ENCODE measurements around the gene AK3.

AK3 gene

GRCh38 chr9:4721736-4722135 lies 19.3 kb downstream of the AK3 start:
- Histone ChIP-seq H3K27ac (ENCODE audit: low read depth, low read length) (no peak overlapping the region), H3K79me2 (ENCODE audit: control insufficient read depth, insufficient read depth, low read length) (no peaks in the 10 kb centered on the region), H3K79me1 (ENCODE audit: low read length) (no peaks in the 10 kb centered on the region), H4K5ac (ENCODE audit: low read length) (no peak overlapping the region), H3K36me3 (ENCODE audit: control insufficient read depth, insufficient read depth, low read length) (no peaks in the 10 kb centered on the region), H3K9ac (ENCODE audit: low read length) (no peak overlapping the region), H3K4me3 (ENCODE audit: low read length) (no peak overlapping the region), H2BK15ac (replicated peaks; ENCODE audit: low read depth) (no peak overlapping the region), H4K8ac (ENCODE audit: low read depth, low read length) (no peak overlapping the region), H3K27me3 (ENCODE audit: insufficient read depth, low read length, poor library complexity) (no peaks in the 10 kb centered on the region), H2BK120ac (ENCODE audit: low read depth, low read length) (no peak overlapping the region), H2AK5ac (ENCODE audit: low read length) (no peak overlapping the region), H3K56ac (ENCODE audit: low read length) (no peak overlapping the region), H3K4me1 (ENCODE audit: control insufficient read depth, low read depth, low read length) (no peaks in the 10 kb centered on the region), H3K18ac (ENCODE audit: low read length) (no peak overlapping the region), H2BK5ac (ENCODE audit: low read length) (no peak overlapping the region), H3K4ac (ENCODE audit: low read depth, low read length) (no peak overlapping the region), H3K23ac (ENCODE audit: low read length) (no peak overlapping the region), H3K4me2 (ENCODE audit: low read length) (no peak overlapping the region)
- no CpG with 5 or more reads among the region's 4 CpGs for whole genome bisulfite sequencing (ENCODE audit: extremely low coverage, insufficient coverage, low lambda C conversion rate)
- no peak for DNase-seq

- Histone ChIP-seq H3K4ac (ENCODE audit: low read depth, low read length) (no peak overlapping the region), H3K27me3 (ENCODE audit: insufficient read depth, low read length, poor library complexity) (no peaks in the 10 kb centered on the region), H3K4me3 (ENCODE audit: low read length) (no peak overlapping the region), H3K36me3 (ENCODE audit: control insufficient read depth, insufficient read depth, low read length) (no peaks in the 10 kb centered on the region), H3K18ac (ENCODE audit: low read length) (no peak overlapping the region), H3K27ac (ENCODE audit: low read depth, low read length) (no peak overlapping the region), H3K4me2 (ENCODE audit: low read length) (no peak overlapping the region), H3K23ac (ENCODE audit: low read length) (no peak overlapping the region), H2BK5ac (ENCODE audit: low read length) (no peak overlapping the region), H4K8ac (ENCODE audit: low read depth, low read length) (no peak overlapping the region), H4K5ac (ENCODE audit: low read length) (no peak overlapping the region), H3K79me1 (ENCODE audit: low read length) (no peaks in the 10 kb centered on the region), H3K4me1 (ENCODE audit: control insufficient read depth, low read depth, low read length) (no peaks in the 10 kb centered on the region), H3K79me2 (ENCODE audit: control insufficient read depth, insufficient read depth, low read length) (no peaks in the 10 kb centered on the region), H2BK15ac (replicated peaks; ENCODE audit: low read depth) (no peak overlapping the region), H3K9ac (ENCODE audit: low read length) (no peak overlapping the region), H3K56ac (ENCODE audit: low read length) (no peak overlapping the region), H2AK5ac (ENCODE audit: low read length) (no peak overlapping the region), H2BK120ac (ENCODE audit: low read depth, low read length) (no peak overlapping the region)
- no peak for DNase-seq
- no CpG with 5 or more reads among the region's 6 CpGs for WGBS (ENCODE audit: extremely low coverage, insufficient coverage, low lambda C conversion rate)
Observed at GRCh38 chr9:4718911-4719310, 22.1 kb downstream of the AK3 start.

GRCh38 chr9:4717815-4718214 lies 23.2 kb downstream of the AK3 start:
- Histone ChIP-seq H3K79me1 (ENCODE audit: low read length) (no peaks in the 10 kb centered on the region), H3K36me3 (ENCODE audit: control insufficient read depth, insufficient read depth, low read length) (peaks cover 2% of the 10 kb centered on the region), H3K4me1 (ENCODE audit: control insufficient read depth, low read depth, low read length) (no peaks in the 10 kb centered on the region), H3K4me2 (ENCODE audit: low read length) (no peak overlapping the region), H3K9ac (ENCODE audit: low read length) (no peak overlapping the region), H2AK5ac (ENCODE audit: low read length) (no peak overlapping the region), H4K8ac (ENCODE audit: low read depth, low read length) (no peak overlapping the region), H2BK120ac (ENCODE audit: low read depth, low read length) (no peak overlapping the region), H3K18ac (ENCODE audit: low read length) (no peak overlapping the region), H3K4ac (ENCODE audit: low read depth, low read length) (no peak overlapping the region), H3K56ac (ENCODE audit: low read length) (no peak overlapping the region), H3K79me2 (ENCODE audit: control insufficient read depth, insufficient read depth, low read length) (no peaks in the 10 kb centered on the region), H3K23ac (ENCODE audit: low read length) (no peak overlapping the region), H4K5ac (ENCODE audit: low read length) (no peak overlapping the region), H2BK5ac (ENCODE audit: low read length) (no peak overlapping the region), H3K27ac (ENCODE audit: low read depth, low read length) (no peak overlapping the region), H2BK15ac (replicated peaks; ENCODE audit: low read depth) (no peak overlapping the region), H3K27me3 (ENCODE audit: insufficient read depth, low read length, poor library complexity) (no peaks in the 10 kb centered on the region), H3K4me3 (ENCODE audit: low read length) (no peak overlapping the region)
- WGBS (ENCODE audit: extremely low coverage, insufficient coverage, low lambda C conversion rate): no CpG with 5 or more reads among the region's 4 CpGs
- no peak for DNase-seq

DNA sequence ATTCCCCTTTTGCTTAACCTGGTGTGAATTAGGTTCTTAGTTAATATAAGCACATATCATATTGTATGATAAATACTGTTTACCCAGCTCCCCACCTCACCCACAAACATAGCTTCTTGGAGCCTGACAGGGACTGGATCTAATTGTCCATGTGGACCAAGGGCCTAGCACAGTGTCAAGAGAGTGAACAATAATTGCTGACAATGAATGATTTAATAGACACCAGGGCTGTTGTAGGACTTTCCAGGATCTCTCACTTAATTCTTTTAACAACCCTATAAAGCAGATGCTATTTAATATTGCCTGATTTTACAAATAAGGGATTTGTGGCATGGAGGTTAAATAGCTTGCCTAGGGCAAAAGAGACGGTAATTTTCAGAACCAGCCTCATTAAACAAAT lies 24.8 kb downstream of the AK3 start:
- Histone ChIP-seq H3K4me1 (ENCODE audit: control insufficient read depth, low read depth, low read length) (no peaks in the 10 kb centered on the region), H3K18ac (ENCODE audit: low read length) (no peak overlapping the region), H3K4me2 (ENCODE audit: low read length) (no peak overlapping the region), H3K79me2 (ENCODE audit: control insufficient read depth, insufficient read depth, low read length) (no peaks in the 10 kb centered on the region), H3K4ac (ENCODE audit: low read depth, low read length) (no peak overlapping the region), H3K79me1 (ENCODE audit: low read length) (no peaks in the 10 kb centered on the region), H3K36me3 (ENCODE audit: control insufficient read depth, insufficient read depth, low read length) (peaks cover 2% of the 10 kb centered on the region), H4K8ac (ENCODE audit: low read depth, low read length) (no peak overlapping the region), H2BK5ac (ENCODE audit: low read length) (no peak overlapping the region), H3K23ac (ENCODE audit: low read length) (no peak overlapping the region), H3K56ac (ENCODE audit: low read length) (no peak overlapping the region), H4K5ac (ENCODE audit: low read length) (no peak overlapping the region), H2AK5ac (ENCODE audit: low read length) (no peak overlapping the region), H2BK120ac (ENCODE audit: low read depth, low read length) (no peak overlapping the region), H3K27me3 (ENCODE audit: insufficient read depth, low read length, poor library complexity) (no peaks in the 10 kb centered on the region), H2BK15ac (replicated peaks; ENCODE audit: low read depth) (no peak overlapping the region), H3K4me3 (ENCODE audit: low read length) (no peak overlapping the region), H3K27ac (ENCODE audit: low read depth, low read length) (no peak overlapping the region), H3K9ac (ENCODE audit: low read length) (no peak overlapping the region)
- DNase-seq: no peak
- no CpG with 5 or more reads among the region's 1 CpG for WGBS (ENCODE audit: extremely low coverage, insufficient coverage, low lambda C conversion rate)

DNA sequence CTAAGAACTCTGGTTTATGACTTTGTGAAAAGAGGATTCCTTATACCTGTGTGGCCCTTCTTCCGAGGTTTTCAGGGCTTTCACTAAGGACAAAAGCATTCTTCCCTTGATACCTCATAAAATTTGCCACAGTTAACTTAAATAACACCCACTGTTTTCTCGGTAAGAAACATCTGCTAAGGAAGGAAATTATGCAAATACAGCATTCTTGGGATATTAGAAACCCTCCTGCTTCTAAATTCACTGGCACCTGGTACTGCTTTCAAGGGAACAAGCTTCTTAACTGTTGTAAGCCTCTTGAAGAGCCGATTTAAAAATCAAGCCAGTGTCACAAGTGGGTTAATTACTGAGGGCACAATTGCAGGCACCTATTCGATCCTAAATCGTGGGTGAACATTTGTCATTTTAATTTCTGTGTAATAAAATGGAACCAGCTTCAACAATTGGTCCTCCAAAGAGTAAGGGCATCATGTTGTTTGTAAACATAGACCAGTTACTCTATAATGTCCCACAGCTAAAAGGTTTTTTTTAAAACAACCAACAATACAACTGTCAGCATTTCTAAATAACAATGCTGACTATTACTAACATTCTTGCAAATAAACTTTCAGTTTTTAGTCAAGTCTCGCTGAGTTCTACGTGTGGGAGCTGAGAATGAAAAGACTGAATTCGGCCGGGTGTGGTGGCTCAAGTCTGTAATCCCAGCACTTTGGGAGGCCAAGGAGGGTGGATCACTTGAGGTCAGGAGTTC lies 26.6 kb downstream of the AK3 start:
- H3K56ac ChIP-seq (ENCODE audit: low read length): no peak overlapping the region
- H3K9ac ChIP-seq (ENCODE audit: low read length): no peak overlapping the region
- H2BK5ac ChIP-seq (ENCODE audit: low read length): no peak overlapping the region
- H2AK5ac ChIP-seq (ENCODE audit: low read length): no peak overlapping the region
- no peak overlapping the region for H3K4me2 ChIP-seq (ENCODE audit: low read length)
- no peak overlapping the region for H3K4ac ChIP-seq (ENCODE audit: low read depth, low read length)
- H3K79me2 ChIP-seq (ENCODE audit: control insufficient read depth, insufficient read depth, low read length): no peaks in the 10 kb centered on the region
- H2BK120ac ChIP-seq (ENCODE audit: low read depth, low read length): no peak overlapping the region
- H4K5ac ChIP-seq (ENCODE audit: low read length): no peak overlapping the region
- WGBS (ENCODE audit: extremely low coverage, insufficient coverage, low lambda C conversion rate): no CpG with 5 or more reads among the region's 9 CpGs
- H3K27ac ChIP-seq (ENCODE audit: low read depth, low read length): no peak overlapping the region
- H3K36me3 ChIP-seq (ENCODE audit: control insufficient read depth, insufficient read depth, low read length): peaks cover 2% of the 10 kb centered on the region
- H3K27me3 ChIP-seq (ENCODE audit: insufficient read depth, low read length, poor library complexity): no peaks in the 10 kb centered on the region
- no peak overlapping the region for H3K23ac ChIP-seq (ENCODE audit: low read length)
- H2BK15ac ChIP-seq (replicated peaks; ENCODE audit: low read depth): no peak overlapping the region
- H3K4me3 ChIP-seq (ENCODE audit: low read length): no peak overlapping the region
- no peaks in the 10 kb centered on the region for H3K79me1 ChIP-seq (ENCODE audit: low read length)
- DNase-seq: no peak
- H3K18ac ChIP-seq (ENCODE audit: low read length): no peak overlapping the region
- H4K8ac ChIP-seq (ENCODE audit: low read depth, low read length): no peak overlapping the region
- H3K4me1 ChIP-seq (ENCODE audit: control insufficient read depth, low read depth, low read length): no peaks in the 10 kb centered on the region

DNA sequence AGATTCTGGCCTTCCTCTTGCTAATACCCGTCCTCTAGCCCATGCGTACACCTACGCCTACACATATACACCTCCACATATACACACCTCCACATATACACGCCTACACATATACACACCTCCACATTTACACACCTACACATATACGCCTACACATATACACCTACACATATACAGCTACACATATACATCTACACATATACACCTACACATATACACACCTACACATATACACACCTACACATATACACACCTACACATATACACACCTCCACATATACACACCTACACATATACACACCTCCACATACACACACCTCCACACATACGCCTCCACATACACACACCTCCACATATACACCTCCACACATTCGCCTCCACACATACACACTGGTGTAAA lies 27.2 kb downstream of the AK3 start:
- no peaks in the 10 kb centered on the region for H3K79me2 ChIP-seq (ENCODE audit: control insufficient read depth, insufficient read depth, low read length)
- H3K27ac ChIP-seq (ENCODE audit: low read depth, low read length): no peak overlapping the region
- no peak overlapping the region for H3K56ac ChIP-seq (ENCODE audit: low read length)
- H2BK120ac ChIP-seq (ENCODE audit: low read depth, low read length): no peak overlapping the region
- no peak overlapping the region for H2BK15ac ChIP-seq (replicated peaks; ENCODE audit: low read depth)
- no peak overlapping the region for H3K4me3 ChIP-seq (ENCODE audit: low read length)
- no peak overlapping the region for H4K5ac ChIP-seq (ENCODE audit: low read length)
- H3K23ac ChIP-seq (ENCODE audit: low read length): no peak overlapping the region
- H3K27me3 ChIP-seq (ENCODE audit: insufficient read depth, low read length, poor library complexity): no peaks in the 10 kb centered on the region
- no peak overlapping the region for H3K9ac ChIP-seq (ENCODE audit: low read length)
- 98% methylated on average over 4 of the region's 7 CpGs for WGBS (ENCODE audit: extremely low coverage, insufficient coverage, low lambda C conversion rate)
- H3K4me2 ChIP-seq (ENCODE audit: low read length): no peak overlapping the region
- H3K4me1 ChIP-seq (ENCODE audit: control insufficient read depth, low read depth, low read length): no peaks in the 10 kb centered on the region
- H3K36me3 ChIP-seq (ENCODE audit: control insufficient read depth, insufficient read depth, low read length): peaks cover 2% of the 10 kb centered on the region
- no peaks in the 10 kb centered on the region for H3K79me1 ChIP-seq (ENCODE audit: low read length)
- no peak for DNase-seq
- H3K4ac ChIP-seq (ENCODE audit: low read depth, low read length): no peak overlapping the region
- H3K18ac ChIP-seq (ENCODE audit: low read length): no peak overlapping the region
- no peak overlapping the region for H2AK5ac ChIP-seq (ENCODE audit: low read length)
- H2BK5ac ChIP-seq (ENCODE audit: low read length): no peak overlapping the region
- H4K8ac ChIP-seq (ENCODE audit: low read depth, low read length): no peak overlapping the region

All from mesendoderm (in vitro differentiated cells).